DND-41 (cell line): ENCODE data around the gene ICAM2.

ENCODE experiments used
- ATAC-seq: fragments of 200-7000 bp; cut with Tn5 transposase; 3 replicates; pipeline ENCODE4 v1.9.1; 2021; ENCODE audit warnings: low read depth; ENCODE audit not compliant: insufficient read depth
- DNase-seq: peaks from one replicate; pipeline ENCODE4 v3.0.0-alpha.2; 2020
- H2AFZ ChIP-seq: 2 replicates; pipeline ENCODE4 v1.6.0; 2012; ENCODE audit warnings: low read depth, low read length
- H3K27ac ChIP-seq: 2 replicates; pipeline ENCODE4 v1.5.1; 2012; ENCODE audit warnings: low read length, inconsistent platforms
- H3K27me3 ChIP-seq: fragments of 200-600 bp; sonication (generic); 2 replicates; pipeline ENCODE4 v1.6.0; 2012; ENCODE audit warnings: low read length, mild to moderate bottlenecking, inconsistent platforms; ENCODE audit not compliant: insufficient read depth, poor library complexity
- H3K36me3 ChIP-seq: 2 replicates; pipeline ENCODE4 v1.5.1; 2012; ENCODE audit warnings: low read length, inconsistent platforms; ENCODE audit not compliant: insufficient read depth
- H3K4me1 ChIP-seq: 2 replicates; pipeline ENCODE4 v1.5.1; 2012; ENCODE audit warnings: mild to moderate bottlenecking, low read length; ENCODE audit not compliant: insufficient read depth
- H3K4me2 ChIP-seq: 2 replicates; pipeline ENCODE4 v1.6.0; 2012; ENCODE audit warnings: mild to moderate bottlenecking, moderate library complexity, low read length, inconsistent platforms; ENCODE audit not compliant: insufficient read depth
- H3K4me3 ChIP-seq, 2 experiments: fragments of 200-600 bp in 1 of 2; shearing (Covaris generic) in 1 of 2; 2 replicates each; pipeline ENCODE4 v1.5.1; 2012 to 2016; ENCODE audit warnings: inconsistent platforms in 2 of 2, low read length in 2 of 2, mild to moderate bottlenecking in 2 of 2, low read depth in 1 of 2, moderate library complexity in 1 of 2
- H3K79me2 ChIP-seq: 2 replicates; pipeline ENCODE4 v1.6.0; 2012; ENCODE audit warnings: low read length, inconsistent platforms; ENCODE audit not compliant: insufficient read depth
- H3K9ac ChIP-seq: 2 replicates; pipeline ENCODE4 v1.6.0; 2012; ENCODE audit warnings: low read depth, mild to moderate bottlenecking, inconsistent platforms, low read length, moderate library complexity
- H3K9me3 ChIP-seq: 2 replicates; pipeline ENCODE4 v1.5.1; 2012; ENCODE audit warnings: low read length, moderate library complexity, mild to moderate bottlenecking, inconsistent platforms; ENCODE audit not compliant: insufficient read depth, severe bottlenecking
- H4K20me1 ChIP-seq: 2 replicates; pipeline ENCODE4 v1.6.0; 2012; ENCODE audit warnings: low read length; ENCODE audit not compliant: insufficient read depth
- CTCF ChIP-seq: IDR thresholded peaks from 2 replicates; pipeline ENCODE4 v1.5.1; 2012; ENCODE audit warnings: borderline replicate concordance, low read length, moderate library complexity, mild to moderate bottlenecking; ENCODE audit not compliant: poor library complexity, severe bottlenecking; ENCODE audit errors: extremely low read depth
- EZH2 ChIP-seq: IDR thresholded peaks from 3 replicates; pipeline ENCODE4 v1.6.1; 2012; ENCODE audit warnings: borderline replicate concordance, low read depth, mild to moderate bottlenecking, moderate library complexity, low read length, inconsistent platforms; ENCODE audit not compliant: severe bottlenecking

ICAM2 gene

GRCh38 chr17:63978272-63979200 lies 41.9 kb downstream of the ICAM2 start:
- Histone ChIP-seq H3K9ac (no peak overlapping the region), H3K36me3 (no peaks in the 10 kb centered on the region), H2AFZ (no peak overlapping the region), H3K4me2 (no peak overlapping the region), H4K20me1 (no peaks in the 10 kb centered on the region), H3K4me1 (no peaks in the 10 kb centered on the region), H3K27ac (no peak overlapping the region), H3K4me3 (no peak overlapping the region), H3K27me3 (no peaks in the 10 kb centered on the region), H3K9me3 (peaks cover 5% of the 10 kb centered on the region), H3K79me2 (no peaks in the 10 kb centered on the region)
- TF ChIP-seq CTCF (no peak), EZH2 (no peak)
- no peak for ATAC-seq
- no peak for DNase-seq

- H3K4me2 ChIP-seq = no peak overlapping the region
- no peaks in the 10 kb centered on the region for H3K79me2 ChIP-seq
- no peak overlapping the region for H2AFZ ChIP-seq
- no peaks in the 10 kb centered on the region for H4K20me1 ChIP-seq
- peaks cover 1% of the 10 kb centered on the region for H3K9me3 ChIP-seq
- no peaks in the 10 kb centered on the region for H3K27me3 ChIP-seq
- no peaks in the 10 kb centered on the region for H3K36me3 ChIP-seq
- H3K4me3 ChIP-seq = no peak overlapping the region
- TF ChIP-seq CTCF (no peak), EZH2 (no peak)
- no peaks in the 10 kb centered on the region for H3K4me1 ChIP-seq
- DNase-seq (no peak), ATAC-seq (no peak)
- H3K27ac ChIP-seq = no peak overlapping the region
- H3K9ac ChIP-seq = no peak overlapping the region
Observed at GRCh38 chr17:63976702-63977101, 43.7 kb downstream of the ICAM2 start.

- DNase-seq (no peak), ATAC-seq (peak; percentile 50; the same call in 2 of the 3 replicates)
- Histone ChIP-seq H3K4me3 (no peak overlapping the region), H2AFZ (no peak overlapping the region), H3K4me2 (no peak overlapping the region), H4K20me1 (no peaks in the 10 kb centered on the region), H3K9me3 (no peaks in the 10 kb centered on the region), H3K27me3 (no peaks in the 10 kb centered on the region), H3K4me1 (no peaks in the 10 kb centered on the region), H3K79me2 (no peaks in the 10 kb centered on the region), H3K27ac (no peak overlapping the region), H3K9ac (no peak overlapping the region), H3K36me3 (no peaks in the 10 kb centered on the region)
- TF ChIP-seq EZH2 = no peak
- no peak for TF ChIP-seq CTCF
Observed at GRCh38 chr17:63975541-63976092, 44.8 kb downstream of the ICAM2 start.
